Kidney tubule cell (primary cell): Measurements from ENCODE around the gene PTPMT1.

Experiments used
- DNase-seq: peaks from one replicate; pipeline ENCODE4 v3.0.0-alpha.2; 2018; ENCODE audit warnings: low spot score

PTPMT1 gene

GRCh38 chr11:47583844-47584243 lies 18.4 kb downstream of the PTPMT1 start:
- DNase-seq, result no peak

DNA sequence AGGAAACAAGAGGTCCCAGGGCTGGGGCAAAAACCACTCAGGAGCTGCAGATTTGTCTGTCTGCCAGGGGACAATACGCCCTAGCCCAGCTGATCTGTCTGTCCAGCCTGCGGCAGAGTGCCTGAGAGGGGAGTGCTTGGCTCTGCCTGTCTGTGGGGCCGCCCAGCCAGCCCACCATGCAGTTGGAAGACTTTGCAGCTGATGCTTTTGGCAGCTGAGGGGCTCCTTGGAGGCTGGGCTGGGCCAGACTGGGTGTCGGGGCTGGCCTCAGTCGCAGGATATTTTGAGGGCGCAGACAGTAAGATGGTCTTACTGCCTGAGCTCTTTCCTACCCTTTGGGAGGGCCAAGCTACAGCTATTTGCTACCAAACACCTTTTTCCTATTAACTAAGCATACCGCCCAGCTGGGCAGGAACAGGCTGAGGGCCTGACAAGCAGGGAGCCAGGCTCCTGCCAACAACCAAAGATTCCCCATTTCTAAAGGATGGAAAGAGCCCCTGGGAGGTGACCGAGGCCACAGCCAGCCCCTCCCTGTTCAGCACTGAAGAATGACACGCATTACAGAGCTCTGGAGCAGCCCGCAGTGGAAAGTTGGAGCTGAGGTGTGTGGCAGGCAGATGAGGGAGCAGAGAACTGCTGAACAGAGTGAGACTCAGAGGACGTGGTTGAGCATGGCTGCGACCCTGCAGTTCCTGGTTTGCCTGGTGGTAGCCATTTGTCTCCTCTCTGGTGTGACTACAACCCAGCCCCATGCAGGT lies 20.9 kb downstream of the PTPMT1 start, which contains the start of gene FAM180B:
TSS of gene FAM180B (plus strand) at position 581 of the 758 bp plus-strand sequence. CDS start at position 672, 91 bp downstream.
- DNase-seq, result no peak

GRCh38 chr11:47587039-47587716 lies 21.8 kb downstream of the PTPMT1 start:
- no peak for DNase-seq

GRCh38 chr11:47587723-47588326 lies 22.4 kb downstream of the PTPMT1 start:
- no peak for DNase-seq

DNA sequence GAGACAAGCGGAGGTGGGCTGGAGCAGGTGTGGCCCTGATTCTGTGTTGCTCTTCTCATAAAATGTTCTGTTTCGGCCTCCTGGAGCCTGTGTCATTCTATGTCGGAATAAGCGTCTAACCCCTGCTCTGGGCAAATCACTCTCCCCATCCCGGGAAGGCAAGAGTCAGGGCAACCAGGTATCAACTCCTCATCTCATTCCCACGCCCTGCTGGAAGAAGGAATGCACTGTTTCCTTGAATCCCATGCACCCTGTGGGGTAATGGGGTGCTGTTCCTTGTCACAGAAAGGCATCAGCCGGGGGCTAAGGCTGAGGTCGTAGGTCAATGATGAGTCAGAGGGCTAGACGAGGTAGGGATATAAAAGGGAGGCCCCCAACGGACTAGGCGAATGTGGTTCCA lies 23.7 kb downstream of the PTPMT1 start:
- no peak for DNase-seq

GRCh38 chr11:47589584-47589976 lies 24.2 kb downstream of the PTPMT1 start:
- no peak for DNase-seq

GRCh38 chr11:47589977-47590861 lies 24.8 kb downstream of the PTPMT1 start:
- DNase-seq, result no peak

DNA sequence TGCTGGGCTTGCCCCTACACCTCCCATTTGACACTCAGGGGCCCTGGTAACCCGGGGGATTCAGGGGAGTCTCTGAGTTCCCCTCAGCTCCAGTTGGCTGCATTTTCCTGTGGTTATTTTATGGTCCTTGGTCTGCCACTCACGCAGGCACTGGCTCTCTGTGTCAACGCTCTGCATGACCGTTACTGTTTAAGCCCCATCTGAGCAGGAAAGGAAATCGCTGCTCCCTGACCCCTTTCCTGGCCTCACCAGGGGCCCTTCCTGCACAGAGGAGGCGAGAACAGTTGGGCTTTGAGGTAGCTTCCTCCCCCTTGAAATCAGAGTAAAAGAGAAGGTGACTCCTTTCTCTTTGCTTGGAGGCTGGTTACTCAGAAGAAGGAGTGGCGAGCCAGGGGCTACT lies 26.4 kb downstream of the PTPMT1 start:
- DNase-seq, result no peak

- no peak for DNase-seq
Observed at GRCh38 chr11:47592251-47592650, 26.9 kb downstream of the PTPMT1 start.

GRCh38 chr11:47592970-47593369 lies 27.6 kb downstream of the PTPMT1 start:
- no peak for DNase-seq

GRCh38 chr11:47593492-47593933 lies 28.1 kb downstream of the PTPMT1 start:
- DNase-seq, result no peak

- DNase-seq, result no peak
Observed at GRCh38 chr11:47593934-47594855, 28.8 kb downstream of the PTPMT1 start, which contains the start of gene C1QTNF4. Gene C1QTNF4, minus strand, starts transcription at chr11:47594411. Its CDS starts 3,601 bp downstream, at chr11:47590810.

GRCh38 chr11:47595029-47595428 lies 29.6 kb downstream of the PTPMT1 start:
- no peak for DNase-seq

DNA sequence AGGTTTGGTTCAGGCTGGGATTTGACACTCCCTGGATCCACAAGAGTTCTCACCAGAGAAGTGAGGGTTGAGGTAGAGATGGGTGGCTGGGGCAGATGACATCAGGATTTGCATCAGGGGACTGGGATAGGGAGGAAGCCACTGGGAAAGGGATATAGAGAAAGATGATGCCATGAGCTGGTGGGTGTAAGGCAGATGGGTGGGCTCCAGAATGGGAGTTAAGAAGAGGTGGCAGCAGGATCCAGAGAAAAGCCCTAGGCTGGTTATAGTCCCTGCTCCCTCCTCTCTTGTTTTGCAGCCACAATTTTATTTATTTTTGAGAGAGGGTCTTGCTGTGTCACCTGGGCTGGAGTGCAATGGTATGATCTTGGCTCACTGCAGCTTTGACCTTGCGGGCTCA lies 30.6 kb downstream of the PTPMT1 start:
- DNase-seq, result no peak

- DNase-seq, result no peak
Observed at GRCh38 chr11:47599902-47600301, 34.5 kb downstream of the PTPMT1 start.

- DNase-seq, result no peak
Observed at GRCh38 chr11:47603295-47603694, 37.9 kb downstream of the PTPMT1 start.

GRCh38 chr11:47605921-47606320 lies 40.5 kb downstream of the PTPMT1 start:
- no peak for DNase-seq

- DNase-seq, result no peak
Observed at GRCh38 chr11:47606731-47607130, 41.3 kb downstream of the PTPMT1 start.

GRCh38 chr11:47607380-47607779 lies 42.0 kb downstream of the PTPMT1 start:
- DNase-seq, result peak; percentile 17

GRCh38 chr11:47609675-47610074 lies 44.3 kb downstream of the PTPMT1 start:
- DNase-seq, result no peak

- DNase-seq, result no peak
Observed at GRCh38 chr11:47611348-47611794, 46.0 kb downstream of the PTPMT1 start.
